BLaER1 (cell line): Measurements from ENCODE around the gene SLC25A6.
A peak's percentile ranks its signal among the peaks of the same experiment; 100 is the strongest.
"Not testable (repeated sequence)": the region's sequence is repeated elsewhere in the genome, so short reads cannot be mapped to it uniquely, and the experiment has no call there.

Experiments
- H3K27ac ChIP-seq: shearing (Covaris generic); formaldehyde crosslinking; 2 replicates; pipeline ENCODE4 v1.8.1; 2022
- H3K27me3 ChIP-seq: shearing (Covaris generic); formaldehyde crosslinking; 2 replicates; pipeline ENCODE4 v1.8.1; 2022
- H3K36me3 ChIP-seq: shearing (Covaris generic); formaldehyde crosslinking; 2 replicates; pipeline ENCODE4 v1.8.1; 2022
- H3K4me1 ChIP-seq: shearing (Covaris generic); formaldehyde crosslinking; 2 replicates; pipeline ENCODE4 v1.8.1; 2022
- H3K4me2 ChIP-seq: shearing (Covaris generic); formaldehyde crosslinking; 2 replicates; pipeline ENCODE4 v1.8.1; 2022
- H3K4me3 ChIP-seq: shearing (Covaris generic); formaldehyde crosslinking; 2 replicates; pipeline ENCODE4 v1.8.1; 2022
- H3K9ac ChIP-seq: shearing (Covaris generic); formaldehyde crosslinking; 2 replicates; pipeline ENCODE4 v1.8.1; 2022
- H3K9me3 ChIP-seq: shearing (Covaris generic); formaldehyde crosslinking; 2 replicates; pipeline ENCODE4 v1.8.1; 2022
- H4K20me1 ChIP-seq: shearing (Covaris generic); formaldehyde crosslinking; 2 replicates; pipeline ENCODE4 v1.8.1; 2022
- Cebpa-rat ChIP-seq: shearing (Covaris generic); IDR thresholded peaks from 2 replicates; pipeline ENCODE4 v1.8.1; 2022

SLC25A6 gene

GRCh38 chrX:1416965-1417760, 25.2 kb upstream of the SLC25A6 start:
- Histone ChIP-seq H3K27me3 (no peaks in the 10 kb centered on the region), H3K9ac (no peak overlapping the region), H3K4me2 (no peak overlapping the region), H3K4me1 (peaks cover 16% of the 10 kb centered on the region), H3K4me3 (no peak overlapping the region), H3K36me3 (peaks cover 91% of the 10 kb centered on the region), H3K27ac (no peak overlapping the region), H3K9me3 (peaks cover 22% of the 10 kb centered on the region), H4K20me1 (no peaks in the 10 kb centered on the region)
- no peak for TF ChIP-seq Cebpa-rat

DNA sequence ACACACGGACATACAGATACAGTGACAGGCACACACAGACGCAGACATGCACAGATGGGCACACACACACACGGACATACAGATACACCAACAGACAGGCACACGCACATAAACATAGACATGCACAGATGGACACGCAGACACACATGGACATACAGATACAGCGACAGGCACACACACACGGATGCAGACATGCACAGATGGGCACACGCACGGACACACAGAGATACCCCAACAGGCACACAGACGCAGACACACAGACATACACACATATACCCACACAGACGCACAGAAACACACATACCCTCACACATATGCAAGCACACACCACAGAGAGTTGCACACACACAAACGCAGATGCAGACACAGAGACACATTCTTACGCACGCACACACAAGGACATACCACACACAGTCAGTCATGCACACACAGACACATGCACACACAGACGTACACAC, 24.4 kb upstream of the SLC25A6 start:
- Histone ChIP-seq H3K27ac (no peak overlapping the region), H3K36me3 (peaks cover 91% of the 10 kb centered on the region), H3K9ac (no peak overlapping the region), H3K9me3 (peaks cover 14% of the 10 kb centered on the region), H3K27me3 (no peaks in the 10 kb centered on the region), H3K4me3 (no peak overlapping the region), H3K4me1 (peaks cover 24% of the 10 kb centered on the region), H3K4me2 (no peak overlapping the region), H4K20me1 (no peaks in the 10 kb centered on the region)
- TF ChIP-seq Cebpa-rat, result no peak

GRCh38 chrX:1412551-1413161, 20.7 kb upstream of the SLC25A6 start:
- Histone ChIP-seq H3K9me3 (no peaks in the 10 kb centered on the region), H3K9ac (no peak overlapping the region), H3K27me3 (no peaks in the 10 kb centered on the region), H3K4me2 (no peak overlapping the region), H4K20me1 (no peaks in the 10 kb centered on the region), H3K36me3 (peaks cover 68% of the 10 kb centered on the region), H3K4me3 (no peak overlapping the region), H3K4me1 (peaks cover 12% of the 10 kb centered on the region), H3K27ac (no peak overlapping the region)
- TF ChIP-seq Cebpa-rat, result no peak

- Histone ChIP-seq H3K4me1 (peaks cover 12% of the 10 kb centered on the region), H3K4me2 (peak overlapping the region; percentile 23), H3K9ac (no peak overlapping the region), H3K4me3 (no peak overlapping the region), H3K27ac (0 out of 2 replicates have a peak overlapping the region, but pooled peaks have one; percentile 31), H4K20me1 (no peaks in the 10 kb centered on the region), H3K9me3 (0 out of 2 replicates have a peak, but pooled peaks cover 8% of the 10 kb centered on the region), H3K36me3 (peaks cover 69% of the 10 kb centered on the region), H3K27me3 (no peaks in the 10 kb centered on the region)
- TF ChIP-seq Cebpa-rat, result no peak
These were observed 19.4 kb upstream of the SLC25A6 start for GRCh38 chrX:1411326-1411725.

- Histone ChIP-seq H3K9me3 (peaks cover 36% of the 10 kb centered on the region; the same call in 1 of the 2 replicates), H3K4me3 (no peak overlapping the region), H3K9ac (no peak overlapping the region), H3K4me1 (peaks cover 11% of the 10 kb centered on the region), H3K27ac (no peak overlapping the region), H3K4me2 (no peak overlapping the region), H3K36me3 (peaks cover 72% of the 10 kb centered on the region), H3K27me3 (no peaks in the 10 kb centered on the region), H4K20me1 (no peaks in the 10 kb centered on the region)
- no peak for TF ChIP-seq Cebpa-rat
These were observed 15.1 kb upstream of the SLC25A6 start for GRCh38 chrX:1407035-1407434.

DNA sequence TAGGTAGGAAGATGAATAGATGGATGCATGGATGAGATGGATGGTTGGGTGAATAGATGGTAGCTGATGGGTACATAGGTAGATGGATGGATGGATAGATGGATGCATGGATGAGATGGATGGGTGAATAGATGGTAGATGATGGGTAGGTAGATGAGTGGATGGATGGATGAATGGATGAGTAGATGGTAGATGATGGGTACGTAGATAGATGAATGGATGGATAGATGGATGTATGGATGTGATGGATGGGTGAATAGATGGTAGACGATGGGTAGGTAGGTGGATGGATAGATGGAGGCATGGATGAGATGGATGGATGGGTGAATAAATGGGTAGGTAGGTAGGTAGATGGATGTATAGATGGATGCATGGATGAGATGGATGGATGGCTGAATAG, 13.9 kb upstream of the SLC25A6 start:
- H3K9ac ChIP-seq, H3K4me2 ChIP-seq: not testable (repeated sequence)
- peaks cover 75% of the 10 kb centered on the region for H3K36me3 ChIP-seq

GRCh38 chrX:1403867-1404266, 12.0 kb upstream of the SLC25A6 start:
- H3K4me3 ChIP-seq, H3K4me2 ChIP-seq, H3K9ac ChIP-seq, H4K20me1 ChIP-seq, H3K4me1 ChIP-seq, H3K27ac ChIP-seq, H3K27me3 ChIP-seq: not testable (repeated sequence)
- Histone ChIP-seq H3K36me3 (peaks cover 88% of the 10 kb centered on the region), H3K9me3 (peaks cover 36% of the 10 kb centered on the region; the same call in 1 of the 2 replicates)

More for the DNA sequence above, 13.9 kb upstream of the SLC25A6 start:
- H3K4me3 ChIP-seq, H3K27ac ChIP-seq, H3K27me3 ChIP-seq, H4K20me1 ChIP-seq, H3K4me1 ChIP-seq: not testable (repeated sequence)
- peaks cover 36% of the 10 kb centered on the region; the same call in 1 of the 2 replicates for H3K9me3 ChIP-seq

- TF ChIP-seq Cebpa-rat, result no peak
- Histone ChIP-seq H4K20me1 (0 out of 2 replicates have a peak, but pooled peaks cover 6% of the 10 kb centered on the region), H3K36me3 (peaks cover 94% of the 10 kb centered on the region)
These were observed 11.3 kb upstream of the SLC25A6 start for GRCh38 chrX:1403228-1403627.

GRCh38 chrX:1401611-1402430, 9.9 kb upstream of the SLC25A6 start:
- H3K9ac ChIP-seq, result no peak overlapping the region
- no peak overlapping the region for H3K4me3 ChIP-seq
- peaks cover 1% of the 10 kb centered on the region for H3K4me1 ChIP-seq
- TF ChIP-seq Cebpa-rat, result no peak
- H3K27ac ChIP-seq, result no peak overlapping the region
- peaks cover 95% of the 10 kb centered on the region for H3K36me3 ChIP-seq
- H3K27me3 ChIP-seq, result no peaks in the 10 kb centered on the region
- H4K20me1 ChIP-seq, result 0 out of 2 replicates have a peak, but pooled peaks cover 6% of the 10 kb centered on the region
- peaks cover 31% of the 10 kb centered on the region; the same call in 1 of the 2 replicates for H3K9me3 ChIP-seq
- H3K4me2 ChIP-seq, result no peak overlapping the region

More at GRCh38 chrX:1403228-1403627, 11.3 kb upstream of the SLC25A6 start:
- Histone ChIP-seq H3K27me3 (no peaks in the 10 kb centered on the region), H3K4me3 (no peak overlapping the region), H3K9me3 (peaks cover 36% of the 10 kb centered on the region; the same call in 1 of the 2 replicates), H3K27ac (no peak overlapping the region), H3K9ac (no peak overlapping the region), H3K4me2 (no peak overlapping the region), H3K4me1 (no peaks in the 10 kb centered on the region)
